PFSK-1 (cell line): Measurements from ENCODE around the gene PDK2.

ENCODE experiments used
- POLR2AphosphoS5 ChIP-seq: IDR thresholded peaks from 2 replicates; pipeline ENCODE4 v1.6.1; 2012; ENCODE audit warnings: low read depth, mild to moderate bottlenecking, control low read depth, low read length, moderate library complexity
- SIN3A ChIP-seq: IDR thresholded peaks from 2 replicates; pipeline ENCODE4 v1.6.1; 2012; ENCODE audit warnings: mild to moderate bottlenecking, low read length, moderate library complexity, borderline replicate concordance; ENCODE audit not compliant: insufficient read depth
- TAF1 ChIP-seq: IDR thresholded peaks from 2 replicates; pipeline ENCODE4 v1.6.1; 2012; ENCODE audit warnings: low read length, control low read depth, borderline replicate concordance; ENCODE audit not compliant: insufficient read depth
- TF ChIP-seq, protein P1 (sequence below), 2 experiments: IDR thresholded peaks; 2 replicates each; pipeline versions ENCODE4 v1.6.1 to v1.8.0; 2011 to 2012; ENCODE audit warnings: low read depth in 2 of 2, low read length in 2 of 2, control low read depth in 1 of 2, inconsistent platforms in 1 of 2, mild to moderate bottlenecking in 1 of 2, moderate library complexity in 1 of 2; ENCODE audit not compliant: insufficient read depth in 1 of 2

DNA sequence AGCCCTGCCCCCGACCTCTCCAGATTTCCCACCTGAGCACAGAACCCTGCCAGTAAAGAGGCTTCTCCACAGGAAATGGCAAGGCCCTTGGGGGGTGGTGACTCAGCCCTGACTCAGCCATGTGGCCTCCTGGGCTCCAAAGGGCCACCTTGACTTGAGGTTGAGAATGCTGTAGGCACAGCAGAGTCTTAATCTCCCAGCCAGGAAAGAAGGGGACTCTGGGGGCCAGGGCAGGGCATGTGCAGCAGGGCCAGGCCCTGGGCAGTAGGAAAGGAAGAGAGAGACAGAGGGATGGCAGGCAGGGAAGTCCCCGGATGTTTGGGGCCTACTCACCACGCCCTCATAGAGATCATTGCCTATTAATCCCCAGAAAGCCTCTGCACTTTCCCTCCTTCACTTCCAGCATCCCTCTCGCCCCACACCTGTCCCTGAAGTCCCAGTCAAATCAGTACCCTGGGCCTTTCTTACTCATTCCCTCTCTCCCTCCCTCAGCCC, 44.0 kb upstream of the PDK2 start:
- TF ChIP-seq TAF1 = no peak
- TF ChIP-seq POLR2AphosphoS5 = no peak
- TF ChIP-seq, protein P1, sequence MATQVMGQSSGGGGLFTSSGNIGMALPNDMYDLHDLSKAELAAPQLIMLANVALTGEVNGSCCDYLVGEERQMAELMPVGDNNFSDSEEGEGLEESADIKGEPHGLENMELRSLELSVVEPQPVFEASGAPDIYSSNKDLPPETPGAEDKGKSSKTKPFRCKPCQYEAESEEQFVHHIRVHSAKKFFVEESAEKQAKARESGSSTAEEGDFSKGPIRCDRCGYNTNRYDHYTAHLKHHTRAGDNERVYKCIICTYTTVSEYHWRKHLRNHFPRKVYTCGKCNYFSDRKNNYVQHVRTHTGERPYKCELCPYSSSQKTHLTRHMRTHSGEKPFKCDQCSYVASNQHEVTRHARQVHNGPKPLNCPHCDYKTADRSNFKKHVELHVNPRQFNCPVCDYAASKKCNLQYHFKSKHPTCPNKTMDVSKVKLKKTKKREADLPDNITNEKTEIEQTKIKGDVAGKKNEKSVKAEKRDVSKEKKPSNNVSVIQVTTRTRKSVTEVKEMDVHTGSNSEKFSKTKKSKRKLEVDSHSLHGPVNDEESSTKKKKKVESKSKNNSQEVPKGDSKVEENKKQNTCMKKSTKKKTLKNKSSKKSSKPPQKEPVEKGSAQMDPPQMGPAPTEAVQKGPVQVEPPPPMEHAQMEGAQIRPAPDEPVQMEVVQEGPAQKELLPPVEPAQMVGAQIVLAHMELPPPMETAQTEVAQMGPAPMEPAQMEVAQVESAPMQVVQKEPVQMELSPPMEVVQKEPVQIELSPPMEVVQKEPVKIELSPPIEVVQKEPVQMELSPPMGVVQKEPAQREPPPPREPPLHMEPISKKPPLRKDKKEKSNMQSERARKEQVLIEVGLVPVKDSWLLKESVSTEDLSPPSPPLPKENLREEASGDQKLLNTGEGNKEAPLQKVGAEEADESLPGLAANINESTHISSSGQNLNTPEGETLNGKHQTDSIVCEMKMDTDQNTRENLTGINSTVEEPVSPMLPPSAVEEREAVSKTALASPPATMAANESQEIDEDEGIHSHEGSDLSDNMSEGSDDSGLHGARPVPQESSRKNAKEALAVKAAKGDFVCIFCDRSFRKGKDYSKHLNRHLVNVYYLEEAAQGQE (IDR thresholded peaks at IDR 0.05; ENCODE audit: insufficient read depth in 1 of 2, low read depth in 2 of 2, low read length in 2 of 2) = no peak
- TF ChIP-seq SIN3A = no peak
